PC-9 (cell line): Measurements from ENCODE around the gene ATOH8. TPM values are rescaled to one million over a fixed set of nuclear protein-coding genes. Genes with fewer than 3 reads are reported as not detected.

Experiments
- BruUV-seq: library from RNA; stranded (reverse); fragments of 400-500 nt; replicated peaks from 2 replicates; lab custom pipeline; 2021; lab: Mats Ljungman, UMichigan
- CTCF ChIA-PET: fragments of 300-600 bp; sonication (Branson Sonifier 250); formaldehyde crosslinking; loops from one replicate; lab custom pipeline; 2022; ENCODE audit warnings: antibody characterized with exemption; lab: Charles Lee
- POLR2A ChIA-PET: fragments of 300-600 bp; sonication (Branson Sonifier 250); formaldehyde crosslinking; loops from one replicate; lab custom pipeline; 2022; ENCODE audit warnings: antibody characterized with exemption; ENCODE audit not compliant: unreplicated experiment; lab: Charles Lee
- DNase-seq, 2 experiments: peaks; one replicate each; pipeline versions ENCODE4 v3.0.0 to v3.0.0-alpha.2; 2015 to 2022; ENCODE audit warnings: mixed read lengths in 1 of 2
- H2AFZ ChIP-seq: fragments of 200-600 bp; sonication (generic); 2 replicates; pipeline ENCODE4 v1.8.1; 2017; ENCODE audit warnings: antibody characterized with exemption
- H3F3A ChIP-seq: fragments of 200-600 bp; sonication (generic); 2 replicates; pipeline ENCODE4 v1.8.1; 2017; ENCODE audit warnings: antibody characterized with exemption, mild to moderate bottlenecking, low read depth; ENCODE audit not compliant: insufficient read depth
- H3K27ac ChIP-seq: fragments of 200-600 bp; sonication (generic); 2 replicates; pipeline ENCODE4 v1.6.1; 2016; ENCODE audit warnings: mixed run types
- H3K27me3 ChIP-seq: fragments of 200-600 bp; sonication (generic); 2 replicates; pipeline ENCODE4 v1.6.1; 2016; ENCODE audit warnings: low read depth, mixed run types; ENCODE audit not compliant: insufficient read depth
- H3K36me3 ChIP-seq: fragments of 200-600 bp; sonication (generic); 2 replicates; pipeline ENCODE4 v1.6.1; 2016; ENCODE audit warnings: low read depth, mixed run types
- H3K4me1 ChIP-seq: fragments of 200-600 bp; sonication (generic); replicated peaks from 2 replicates; pipeline ENCODE4 v1.6.1; 2016; ENCODE audit warnings: mixed run types; ENCODE audit not compliant: insufficient read depth
- H3K4me2 ChIP-seq: fragments of 200-600 bp; sonication (generic); 2 replicates; pipeline ENCODE4 v1.6.1; 2017; ENCODE audit warnings: mixed run types
- H3K4me3 ChIP-seq: fragments of 200-600 bp; sonication (generic); 2 replicates; pipeline ENCODE4 v1.6.1; 2016; ENCODE audit warnings: mixed run types
- H3K79me2 ChIP-seq: fragments of 200-600 bp; sonication (generic); 2 replicates; pipeline ENCODE4 v1.6.1; 2017; ENCODE audit warnings: low read depth, mixed run types
- H3K9me2 ChIP-seq: fragments of 200-600 bp; sonication (generic); 2 replicates; pipeline ENCODE4 v1.8.1; 2017; ENCODE audit warnings: mild to moderate bottlenecking; ENCODE audit not compliant: insufficient read depth
- H3K9me3 ChIP-seq: fragments of 200-600 bp; sonication (generic); 2 replicates; pipeline ENCODE4 v1.8.1; 2016; ENCODE audit warnings: low read depth; ENCODE audit not compliant: insufficient read depth
- H4K20me1 ChIP-seq: fragments of 200-600 bp; sonication (generic); 2 replicates; pipeline ENCODE4 v1.8.1; 2017; ENCODE audit not compliant: insufficient read depth
- EZH2 ChIP-seq: fragments of 200-600 bp; sonication (generic); IDR thresholded peaks from 2 replicates; pipeline ENCODE4 v1.8.0; 2017; ENCODE audit warnings: antibody characterized with exemption, low read depth
- intact Hi-C: fragments of 100-400 bp; cut with micrococcal nuclease; formaldehyde crosslinking; loops from one replicate; pipeline ENCODE4 v1.10.0; 2022; ENCODE audit not compliant: unreplicated experiment
- total RNA-seq: library from RNA; stranded (reverse); gene quantifications from 2 replicates; pipeline ENCODE4 v1.2.3, GENCODE V29; 2021
- TF ChIP-seq, protein P1 (sequence below): fragments of 200-600 bp; sonication (generic); conservative IDR thresholded peaks from 2 replicates; pipeline ENCODE4 v1.6.1; 2017; ENCODE audit warnings: mixed run types, antibody characterized with exemption, mild to moderate bottlenecking, moderate library complexity

The ATOH8 gene
- total RNA-seq, 1 experiment from 2014 or later, result not detected

DNA sequence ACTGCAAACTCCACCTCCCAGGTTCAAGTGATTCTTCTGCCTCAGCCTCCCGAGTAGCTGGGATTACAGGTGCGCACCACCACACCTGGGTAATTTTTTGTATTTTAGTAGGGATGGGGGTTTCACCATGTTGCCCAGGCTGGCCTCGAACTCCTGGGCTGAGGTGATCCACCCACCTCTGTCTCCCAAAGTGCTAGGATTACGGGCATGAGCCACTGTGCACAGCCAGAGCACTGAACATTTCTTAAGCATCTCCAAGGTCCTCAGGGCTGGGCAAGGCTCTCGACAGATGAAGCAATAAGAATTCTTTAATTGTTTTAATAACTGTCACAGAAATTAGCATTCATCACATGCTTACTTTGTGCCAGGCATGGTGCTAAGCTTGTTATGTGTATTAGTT lies 4.1 kb downstream of the ATOH8 start:
- CTCF ChIA-PET, result no interaction called here
- no peaks in the 10 kb centered on the region for H4K20me1 ChIP-seq

DNA sequence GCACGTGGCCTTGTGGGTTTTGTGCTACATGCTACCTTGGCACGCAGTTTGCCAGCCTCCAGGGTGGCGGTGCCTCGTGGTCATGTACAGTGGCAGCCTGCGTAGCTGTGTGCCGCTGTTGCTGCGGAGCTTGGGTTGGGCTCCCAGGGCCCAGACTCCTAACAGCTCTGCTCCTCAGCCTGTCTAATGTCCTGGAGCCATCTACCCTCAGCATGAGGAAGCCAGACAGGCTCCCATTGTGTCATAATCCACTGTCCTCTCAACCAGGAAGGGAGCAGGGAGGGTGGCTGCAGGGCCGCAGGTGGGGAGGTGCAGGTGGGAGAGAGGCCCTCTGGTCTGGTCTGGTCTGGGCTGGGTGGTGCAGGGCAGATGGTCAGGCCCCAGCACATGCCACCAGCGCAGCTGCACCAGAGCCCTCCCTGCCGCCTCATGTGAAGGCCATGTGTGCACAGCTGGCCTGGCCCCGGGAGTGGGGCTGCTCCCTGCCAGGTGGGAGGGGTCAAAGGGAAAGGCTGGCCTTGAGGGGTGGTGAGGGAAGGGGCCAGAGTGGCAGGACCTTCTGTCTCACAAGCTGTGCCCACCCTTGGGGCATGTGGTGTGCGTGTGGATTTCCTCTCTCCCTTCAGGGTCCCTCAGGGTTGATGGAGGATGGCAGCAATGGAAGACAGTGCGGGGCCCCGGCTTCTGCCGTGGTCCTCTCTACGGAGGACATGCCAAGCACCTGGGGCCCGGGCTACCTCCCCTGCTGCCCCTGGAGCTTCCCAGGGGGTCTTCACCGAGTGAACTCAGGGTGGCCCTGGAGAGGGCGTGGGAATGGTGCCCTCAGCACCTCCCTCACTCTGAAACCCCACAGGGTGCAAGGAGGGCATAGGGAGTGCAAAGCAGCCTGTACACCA lies 4.8 kb downstream of the ATOH8 start:
- Histone ChIP-seq H3K9me2 (no peaks in the 10 kb centered on the region), H2AFZ (no peak overlapping the region), H3K79me2 (no peaks in the 10 kb centered on the region), H3K9me3 (no peaks in the 10 kb centered on the region), H3K27me3 (peaks cover 28% of the 10 kb centered on the region), H3K27ac (no peak overlapping the region), H3K4me1 (peaks cover 8% of the 10 kb centered on the region), H4K20me1 (no peaks in the 10 kb centered on the region), H3K36me3 (no peaks in the 10 kb centered on the region), H3K4me3 (no peak overlapping the region), H3K4me2 (no peak overlapping the region), H3F3A (peaks cover 6% of the 10 kb centered on the region; the same call in 1 of the 2 replicates)
- POLR2A ChIA-PET, result interaction anchor here (0.7 kb wide), 1 partner anchor 39 kb away, joined by 4 read pairs; no protein-coding TSS in a partner anchor
- CTCF ChIA-PET, result no interaction called here
- BruUV-seq, result no TSS peak
- no peak for DNase-seq
- intact Hi-C loops, result no loop called here
- TF ChIP-seq, protein P1, sequence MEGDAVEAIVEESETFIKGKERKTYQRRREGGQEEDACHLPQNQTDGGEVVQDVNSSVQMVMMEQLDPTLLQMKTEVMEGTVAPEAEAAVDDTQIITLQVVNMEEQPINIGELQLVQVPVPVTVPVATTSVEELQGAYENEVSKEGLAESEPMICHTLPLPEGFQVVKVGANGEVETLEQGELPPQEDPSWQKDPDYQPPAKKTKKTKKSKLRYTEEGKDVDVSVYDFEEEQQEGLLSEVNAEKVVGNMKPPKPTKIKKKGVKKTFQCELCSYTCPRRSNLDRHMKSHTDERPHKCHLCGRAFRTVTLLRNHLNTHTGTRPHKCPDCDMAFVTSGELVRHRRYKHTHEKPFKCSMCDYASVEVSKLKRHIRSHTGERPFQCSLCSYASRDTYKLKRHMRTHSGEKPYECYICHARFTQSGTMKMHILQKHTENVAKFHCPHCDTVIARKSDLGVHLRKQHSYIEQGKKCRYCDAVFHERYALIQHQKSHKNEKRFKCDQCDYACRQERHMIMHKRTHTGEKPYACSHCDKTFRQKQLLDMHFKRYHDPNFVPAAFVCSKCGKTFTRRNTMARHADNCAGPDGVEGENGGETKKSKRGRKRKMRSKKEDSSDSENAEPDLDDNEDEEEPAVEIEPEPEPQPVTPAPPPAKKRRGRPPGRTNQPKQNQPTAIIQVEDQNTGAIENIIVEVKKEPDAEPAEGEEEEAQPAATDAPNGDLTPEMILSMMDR, result no peak
- TF ChIP-seq EZH2, result no peak

More for the DNA sequence above, 4.1 kb downstream of the ATOH8 start:
- H3K4me1 ChIP-seq, result peaks cover under 1% of the 10 kb centered on the region
- H3F3A ChIP-seq, result no peaks in the 10 kb centered on the region
- H3K79me2 ChIP-seq, result no peaks in the 10 kb centered on the region
- H3K4me2 ChIP-seq, result no peak overlapping the region
- H3K4me3 ChIP-seq, result no peak overlapping the region
- no peaks in the 10 kb centered on the region for H3K9me2 ChIP-seq
- no peak overlapping the region for H2AFZ ChIP-seq
- no TSS peak for BruUV-seq
- H3K9me3 ChIP-seq, result no peaks in the 10 kb centered on the region
- intact Hi-C loops, result no loop called here
- H3K36me3 ChIP-seq, result no peaks in the 10 kb centered on the region
- peaks cover 35% of the 10 kb centered on the region for H3K27me3 ChIP-seq
- POLR2A ChIA-PET, result interaction anchor here (0.6 kb wide), 1 partner anchor 275 kb away, joined by 11 read pairs; no protein-coding TSS in a partner anchor
- no peak overlapping the region for H3K27ac ChIP-seq
- DNase-seq, result no peak
- TF ChIP-seq, protein P1, result no peak
- TF ChIP-seq EZH2, result no peak

DNA sequence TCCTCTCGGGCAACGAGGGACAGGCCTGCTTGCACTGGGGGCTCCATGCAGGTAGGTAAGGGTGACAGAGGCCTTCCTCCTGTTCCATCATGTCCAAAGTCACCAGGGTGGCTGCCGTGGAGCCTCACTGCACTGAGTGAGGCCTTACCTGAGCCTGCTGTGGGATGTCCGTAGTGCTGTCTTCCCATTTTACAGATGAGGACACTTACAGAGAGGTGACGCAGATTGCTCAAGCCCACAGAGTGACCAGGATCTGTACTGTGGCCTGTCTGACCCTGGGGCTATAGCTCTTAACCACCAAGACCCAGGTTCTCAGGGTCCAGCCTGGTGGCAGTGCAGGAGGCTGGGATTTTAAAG lies 5.4 kb downstream of the ATOH8 start:
- no peaks in the 10 kb centered on the region for H3K9me3 ChIP-seq
- peaks cover 13% of the 10 kb centered on the region for H3K4me1 ChIP-seq
- DNase-seq, result no peak
- CTCF ChIA-PET, result no interaction called here
- no peak overlapping the region for H2AFZ ChIP-seq
- H3K79me2 ChIP-seq, result no peaks in the 10 kb centered on the region
- no TSS peak for BruUV-seq
- peaks cover 6% of the 10 kb centered on the region; the same call in 1 of the 2 replicates for H3F3A ChIP-seq
- H3K9me2 ChIP-seq, result no peaks in the 10 kb centered on the region
- H3K27me3 ChIP-seq, result peaks cover 21% of the 10 kb centered on the region
- no peaks in the 10 kb centered on the region for H4K20me1 ChIP-seq
- no peak overlapping the region for H3K27ac ChIP-seq
- POLR2A ChIA-PET, result interaction anchor here (0.7 kb wide), 1 partner anchor 39 kb away, joined by 4 read pairs; no protein-coding TSS in a partner anchor
- no peak overlapping the region for H3K4me2 ChIP-seq
- H3K4me3 ChIP-seq, result no peak overlapping the region
- no peaks in the 10 kb centered on the region for H3K36me3 ChIP-seq
- intact Hi-C loops, result no loop called here
- no peak for TF ChIP-seq EZH2
- TF ChIP-seq, protein P1, result no peak
